HK-2 (cell line): ENCODE results near the gene CTBP2.

Experiments
- DNase-seq: peaks from one replicate; pipeline ENCODE4 v3.0.0-alpha.2; 2018; ENCODE audit not compliant: unreplicated experiment

The CTBP2 gene

DNA sequence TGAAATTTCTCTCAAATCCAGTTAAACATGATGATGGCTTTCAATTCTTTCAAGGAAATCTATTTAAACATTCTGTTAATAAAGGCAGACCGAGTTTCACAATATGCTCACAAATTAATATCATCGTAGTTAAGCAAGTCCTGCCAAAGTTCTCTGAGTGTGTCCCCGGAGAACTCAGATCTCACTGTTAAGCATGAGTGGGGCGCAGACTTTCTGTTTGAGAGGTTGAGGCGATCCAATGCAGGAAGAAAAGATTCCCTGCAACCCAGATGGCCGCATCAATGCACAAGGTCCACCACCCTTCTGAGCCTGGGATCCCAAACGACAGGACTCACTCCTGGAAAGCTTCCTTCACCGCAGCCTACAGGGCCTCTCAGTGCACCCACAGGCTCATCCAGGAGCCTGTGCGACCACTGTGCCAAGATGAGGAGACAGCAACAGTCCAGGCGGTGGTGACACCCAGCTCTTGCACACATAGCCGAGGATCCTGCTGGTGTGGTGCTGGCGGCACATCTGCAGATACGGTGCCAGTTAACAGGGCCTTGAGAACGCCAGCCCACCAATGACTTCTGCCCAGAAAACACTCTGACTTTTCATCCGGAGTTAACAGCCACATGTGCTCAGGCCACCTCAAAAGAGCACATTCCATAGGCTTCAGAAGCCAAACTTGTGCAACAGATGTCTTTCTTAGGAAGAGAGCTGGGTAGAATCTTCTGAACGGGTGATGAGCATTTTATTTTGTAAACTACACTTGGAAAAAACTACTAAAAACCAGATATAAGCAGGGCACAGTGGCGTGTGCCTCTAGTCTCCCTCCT is 116.3 kb downstream of the CTBP2 start:
- no peak for DNase-seq

DNA sequence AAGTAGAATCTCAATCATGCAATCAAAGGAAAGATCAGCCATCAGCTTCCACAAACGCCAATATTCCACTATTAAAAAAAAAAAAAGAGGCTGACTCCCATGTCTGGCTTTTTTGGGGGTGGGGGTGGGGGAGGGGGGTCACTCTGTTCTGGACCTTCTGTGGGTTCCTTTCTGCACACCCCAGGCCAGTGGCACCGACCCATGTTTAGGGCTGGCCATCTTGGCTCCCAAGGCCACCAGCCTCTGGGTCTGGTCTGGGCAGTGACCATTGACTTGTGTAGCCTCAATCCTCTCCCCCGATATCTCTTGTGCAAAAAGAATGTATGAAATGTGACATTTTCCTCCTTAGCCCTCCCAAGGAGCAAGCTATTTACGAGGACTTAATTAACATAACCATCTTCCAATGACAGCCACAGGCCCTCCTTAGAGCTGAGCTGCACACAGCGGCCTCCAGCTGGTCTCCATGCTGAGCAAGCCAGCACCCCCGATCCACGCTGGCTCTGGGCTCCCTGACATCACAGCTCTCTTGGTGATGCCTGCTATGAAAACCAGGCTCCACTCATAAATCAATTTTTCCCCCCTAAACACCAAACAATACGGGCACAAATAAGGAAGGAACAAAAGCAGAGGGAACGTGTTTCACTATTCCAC is 118.4 kb downstream of the CTBP2 start:
- no peak for DNase-seq

- no peak for DNase-seq
These were observed 121.0 kb downstream of the CTBP2 start for GRCh38 chr10:125039354-125039769.

GRCh38 chr10:125038637-125039036 is 121.7 kb downstream of the CTBP2 start:
- DNase-seq = peak; percentile 41

- DNase-seq = peak; percentile 76
These were observed 123.1 kb downstream of the CTBP2 start for GRCh38 chr10:125037145-125037877.

DNA sequence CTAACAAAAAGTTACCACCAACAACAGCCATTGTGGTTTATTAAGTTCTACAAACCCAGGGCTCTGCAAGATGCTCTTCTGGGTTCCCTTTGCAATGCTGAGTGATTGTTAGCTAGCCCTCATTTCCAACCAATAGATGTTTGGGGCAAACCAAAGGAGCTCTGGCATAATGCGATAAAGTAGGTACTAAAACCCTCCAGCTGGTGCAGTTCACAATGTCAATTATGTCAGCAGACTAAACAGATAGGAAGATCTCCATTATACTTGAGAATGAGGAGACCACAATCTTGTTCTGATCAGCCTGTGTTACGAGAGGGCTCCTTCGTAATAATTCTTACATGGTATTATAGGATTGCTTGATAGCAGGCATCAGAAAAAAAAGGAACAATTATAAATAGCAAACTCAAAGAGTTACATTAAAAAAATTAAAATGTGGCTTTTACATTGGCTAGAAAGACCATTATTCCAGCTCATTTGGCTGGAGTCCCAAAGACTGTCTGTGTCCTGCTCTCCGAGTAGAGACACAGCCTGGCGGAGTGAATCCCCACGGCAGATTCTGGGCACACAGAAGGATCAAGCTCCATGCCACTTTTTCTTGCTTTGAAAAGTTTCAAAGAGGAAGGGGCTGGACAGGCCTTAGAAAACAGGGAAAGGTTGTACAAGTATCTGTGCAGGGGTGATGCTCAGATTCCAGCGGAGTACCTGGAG is 124.6 kb downstream of the CTBP2 start:
- no peak for DNase-seq

DNA sequence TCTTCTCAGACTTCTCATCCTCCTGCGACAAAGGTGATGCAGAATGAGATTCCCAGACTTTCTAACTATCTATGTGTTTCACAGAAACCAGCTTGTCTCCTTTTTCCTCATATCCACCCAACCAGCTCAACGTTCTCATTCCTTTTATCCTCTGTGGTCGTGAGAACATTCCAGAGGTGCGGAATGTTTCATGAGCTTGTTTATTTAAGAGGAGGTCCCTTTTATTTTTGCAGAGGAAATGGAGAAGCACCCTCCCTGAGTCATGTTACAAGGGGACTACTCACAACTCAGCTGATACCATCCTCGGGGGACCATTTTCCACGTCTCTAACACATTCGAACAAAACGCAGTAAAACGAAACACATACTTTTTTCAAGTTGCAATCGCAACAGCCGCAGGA is 125.2 kb downstream of the CTBP2 start:
- peak; percentile 31 for DNase-seq

- DNase-seq = no peak
These were observed 125.7 kb downstream of the CTBP2 start for GRCh38 chr10:125034675-125035074.

DNA sequence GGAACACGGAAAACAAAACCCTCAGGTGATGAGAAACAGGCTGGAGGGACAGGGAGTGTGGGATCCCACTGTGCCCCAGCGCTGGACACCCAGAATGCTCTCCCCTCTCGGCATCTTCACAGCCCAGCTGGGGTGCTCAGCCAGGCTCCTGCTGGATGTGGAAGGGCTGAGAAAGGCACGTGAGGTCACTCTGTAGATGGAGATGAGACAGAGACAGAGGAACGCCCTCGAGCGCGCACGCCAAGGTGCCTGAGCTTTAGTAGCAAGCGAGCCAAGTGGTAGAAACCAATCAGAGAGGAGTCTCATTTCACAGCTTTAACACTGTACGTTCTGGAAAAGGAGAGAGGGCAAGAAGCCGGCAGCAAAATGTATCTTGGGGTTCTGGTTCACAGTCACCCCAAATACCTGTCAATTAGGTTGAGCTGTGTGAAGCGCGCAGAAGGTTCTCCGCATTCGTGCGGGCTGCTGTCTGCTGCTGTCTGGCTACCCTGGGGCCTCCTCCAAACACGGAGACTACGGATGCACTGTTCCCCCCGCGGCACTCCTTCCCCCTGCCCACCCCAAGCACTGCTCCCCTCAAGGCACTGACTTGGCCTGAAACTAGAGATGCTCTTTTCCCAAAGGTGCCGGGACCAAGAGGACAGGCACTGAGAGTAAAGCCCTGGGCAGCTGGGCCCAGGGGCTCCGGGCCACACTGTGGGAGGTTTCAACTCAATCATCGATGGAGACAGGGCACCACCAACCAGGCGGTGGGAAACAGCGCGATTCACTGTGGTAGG is 127.0 kb downstream of the CTBP2 start:
- no peak for DNase-seq

GRCh38 chr10:125032474-125033020 is 127.8 kb downstream of the CTBP2 start:
- no peak for DNase-seq

DNA sequence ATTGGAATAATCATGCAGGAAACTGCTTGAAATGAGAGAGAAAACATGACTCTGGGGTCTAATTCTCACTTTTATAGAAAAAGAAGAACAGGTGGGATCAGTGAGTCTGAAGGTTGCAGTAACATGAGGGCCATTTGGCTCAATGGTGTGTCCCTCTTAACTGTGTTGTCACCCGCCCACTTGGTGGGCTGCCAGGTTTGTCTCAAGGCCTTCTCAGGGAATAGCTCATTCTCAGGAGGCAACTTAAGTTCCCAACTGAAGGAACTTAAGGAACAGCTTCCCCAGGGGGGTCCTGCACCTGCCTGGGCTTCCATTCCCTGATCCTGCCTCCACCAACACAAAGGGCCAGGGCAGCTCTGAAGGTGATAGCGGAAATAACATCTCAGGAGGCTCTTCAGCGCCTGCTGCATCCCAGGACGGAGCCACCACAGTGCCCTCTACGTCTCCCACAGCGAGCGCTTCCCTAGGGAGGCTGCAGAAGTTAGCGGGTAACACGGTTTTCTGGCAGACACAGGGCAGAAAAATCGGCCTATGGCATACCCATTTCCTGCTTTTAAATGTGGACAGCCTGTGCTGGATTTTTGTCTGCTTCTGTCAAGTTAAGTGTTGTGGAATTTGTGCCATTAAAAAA is 129.7 kb downstream of the CTBP2 start:
- DNase-seq = no peak

DNA sequence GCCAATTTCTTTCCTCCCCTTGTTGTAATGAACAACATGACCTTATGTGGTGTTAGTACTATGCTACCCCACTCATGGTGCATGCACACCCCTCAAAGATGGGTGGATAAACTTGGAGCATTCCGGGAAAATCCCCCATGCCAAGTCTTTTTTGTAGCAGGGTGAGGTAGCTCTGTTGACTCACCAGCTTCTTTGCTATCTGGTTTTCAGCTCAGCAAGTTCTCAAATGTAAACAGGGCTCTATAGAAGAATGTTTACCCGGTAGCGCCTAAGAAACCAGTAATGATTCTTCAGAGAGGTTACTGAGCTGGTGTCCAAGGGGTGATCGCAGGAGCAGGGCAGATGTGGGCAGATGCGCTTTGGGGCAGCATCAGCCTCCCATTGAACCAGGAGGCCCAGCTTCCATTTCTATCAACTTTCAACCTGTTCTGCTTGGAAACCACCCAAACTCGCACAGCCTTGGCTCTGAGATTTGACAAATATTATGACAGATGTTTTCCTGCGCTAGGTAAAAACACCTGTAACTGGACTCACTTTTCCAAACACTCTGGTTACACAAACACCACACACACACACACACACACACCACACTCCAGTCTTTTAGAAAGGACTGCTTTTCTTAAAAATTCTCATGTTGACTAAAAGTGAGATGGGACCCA is 130.7 kb downstream of the CTBP2 start:
- DNase-seq = no peak

DNA sequence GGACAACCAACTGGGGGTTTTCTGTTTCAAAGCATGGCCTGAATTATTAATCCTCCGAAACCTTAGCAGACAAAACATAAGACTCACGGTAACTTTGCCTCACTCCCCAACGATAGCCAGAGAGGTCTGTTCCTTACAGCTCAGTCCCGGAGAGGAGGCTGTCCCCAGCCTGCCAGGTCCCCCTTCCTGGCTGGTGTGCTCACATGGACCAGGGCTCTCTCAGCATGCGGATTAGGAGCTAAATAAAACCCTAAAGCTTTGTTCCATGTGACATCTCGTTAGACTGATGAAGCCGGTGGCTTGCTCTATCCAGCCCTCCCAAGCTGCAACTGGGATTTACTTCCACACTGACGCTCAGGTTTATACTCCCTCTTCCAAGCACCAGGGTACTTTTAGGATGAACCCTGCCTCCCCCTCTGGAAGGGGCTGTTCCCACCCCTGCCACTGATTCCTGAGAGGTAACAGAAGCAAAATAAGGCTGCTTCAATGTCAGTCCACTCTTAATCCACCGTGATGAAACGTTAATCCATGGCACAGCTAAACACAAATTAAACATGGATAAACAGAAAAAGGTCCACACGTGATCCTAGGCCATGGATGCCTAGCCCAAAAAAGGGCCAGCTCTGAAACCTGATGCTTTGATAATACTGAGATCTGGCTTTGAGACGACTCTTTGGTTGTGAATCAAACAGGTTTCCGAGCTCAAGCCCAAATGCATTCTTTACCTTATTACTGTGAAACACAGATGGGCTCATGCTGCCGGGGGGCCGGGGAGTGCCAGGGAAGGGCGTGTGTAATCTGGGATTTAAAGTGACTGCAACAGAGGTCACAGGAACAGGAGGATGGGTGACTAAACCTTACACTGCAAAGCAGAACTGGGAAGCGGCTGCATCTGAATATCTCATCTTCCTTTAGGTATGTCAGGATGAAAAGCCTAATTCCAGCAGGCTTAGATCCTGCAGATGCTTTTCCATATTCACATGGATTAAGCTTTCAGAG is 132.2 kb downstream of the CTBP2 start:
- DNase-seq = no peak

DNA sequence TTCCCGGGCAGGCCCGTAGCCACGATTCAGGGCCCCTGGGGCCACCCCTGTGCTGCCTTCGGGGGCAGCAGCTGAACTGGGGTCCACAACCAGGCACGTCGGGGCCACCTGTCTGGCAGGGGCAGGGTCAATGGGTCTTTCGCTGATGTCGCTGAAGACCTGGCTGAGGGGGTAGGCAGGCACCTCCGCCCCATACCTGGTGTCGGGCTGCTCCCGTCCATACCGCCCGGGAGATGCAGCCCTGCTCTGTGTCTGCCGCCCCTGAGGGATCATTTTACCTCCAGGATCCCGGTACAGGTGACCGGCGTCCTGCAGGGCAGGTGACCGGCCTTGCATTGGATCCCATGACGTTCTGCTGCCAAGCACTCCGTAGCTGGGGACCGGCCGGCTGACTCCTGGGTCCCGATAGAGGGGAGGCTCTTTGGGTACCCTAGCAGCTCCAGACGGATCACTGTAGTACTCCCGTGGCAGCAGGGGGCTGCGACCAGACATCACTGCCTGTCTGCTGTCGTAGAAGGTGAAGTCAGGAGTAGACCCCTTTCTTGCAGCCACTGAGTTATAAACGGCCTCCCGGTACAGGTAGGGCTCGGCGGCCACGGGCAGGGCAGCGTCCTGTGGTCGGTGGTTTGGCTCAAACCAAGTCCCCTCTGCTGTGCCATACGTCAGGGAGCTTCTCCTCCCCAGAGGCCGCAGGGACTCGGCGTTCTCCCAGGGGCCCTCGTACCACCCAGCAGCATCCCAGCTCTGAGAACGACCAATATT is 133.2 kb downstream of the CTBP2 start:
- no peak for DNase-seq

GRCh38 chr10:125026036-125026931 is 134.1 kb downstream of the CTBP2 start:
- no peak for DNase-seq

DNA sequence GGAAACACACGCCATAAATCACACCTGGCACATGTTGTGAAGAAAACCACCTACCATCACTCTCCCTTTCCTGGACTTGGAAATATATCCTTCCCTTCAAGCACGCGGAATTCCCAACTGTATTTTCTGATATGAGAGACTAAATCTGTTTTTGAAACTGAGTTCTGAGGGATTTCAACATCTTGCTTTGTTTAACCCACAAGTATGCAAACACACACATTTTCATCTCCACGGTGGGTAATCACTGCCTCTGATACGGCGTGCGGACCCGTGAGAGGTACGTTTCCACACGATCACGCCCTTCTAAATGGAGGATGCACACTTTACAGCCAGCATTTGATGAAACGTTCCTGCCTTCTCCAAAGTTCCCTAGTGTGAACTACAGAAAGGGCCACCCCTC is 135.0 kb downstream of the CTBP2 start:
- no peak for DNase-seq
